Kidney epithelial cell (primary cell): ENCODE measurements around the gene FBLN5. TPM values are rescaled to one million over a fixed set of nuclear protein-coding genes. Genes with fewer than 3 reads are reported as not detected.

ENCODE experiments used
- DNase-seq: peaks from one replicate; pipeline ENCODE4 v3.0.0-alpha.2; 2010; ENCODE audit warnings: low read depth
- H3K27me3 ChIP-seq: 2 replicates; pipeline ENCODE4 v1.6.0; 2011; ENCODE audit warnings: low read length; ENCODE audit not compliant: control insufficient read depth, insufficient read depth
- H3K36me3 ChIP-seq: 2 replicates; pipeline ENCODE4 v1.5.1; 2011; ENCODE audit warnings: low read length; ENCODE audit not compliant: control insufficient read depth, insufficient read depth
- H3K4me3 ChIP-seq: 2 replicates; pipeline ENCODE4 v1.5.1; 2011; ENCODE audit warnings: low read depth, mild to moderate bottlenecking, control low read depth, low read length
- total RNA-seq: library from RNA; depleted of rRNA; stranded (reverse); fragments of >200 nt; gene quantifications from 2 replicates; pipeline ENCODE4 v1.2.3, GENCODE V29; 2015
- TF ChIP-seq, protein P1 (sequence below): IDR thresholded peaks from 2 replicates; pipeline ENCODE4 v1.5.1; 2011; ENCODE audit warnings: mild to moderate bottlenecking, moderate library complexity, low read length, control low read depth, inconsistent platforms; ENCODE audit not compliant: insufficient read depth, poor library complexity, severe bottlenecking

Gene FBLN5
- total RNA-seq, 1 donor from 2014 or later: 4.8 TPM

DNA sequence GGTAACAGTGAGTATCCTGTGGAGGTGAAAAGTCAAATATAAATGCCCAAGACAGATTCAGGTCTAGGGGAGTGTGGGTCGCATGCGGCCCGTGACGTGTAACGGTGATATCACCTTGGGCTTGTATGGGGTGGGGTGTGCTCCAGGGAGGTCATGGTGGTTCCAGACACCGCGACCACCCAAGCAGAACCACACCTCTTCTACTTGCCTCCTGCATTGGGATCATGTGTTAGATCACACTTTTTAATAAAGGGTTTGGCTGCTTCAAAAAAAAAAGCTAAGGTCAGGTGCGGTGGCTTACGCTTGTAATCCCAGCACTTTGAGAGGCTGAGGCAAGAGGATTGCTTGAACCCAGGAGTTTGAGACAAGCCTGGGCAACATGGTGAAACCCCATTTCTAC, 4.5 kb downstream of the FBLN5 start:
- Histone ChIP-seq H3K36me3 (no peaks in the 10 kb centered on the region), H3K4me3 (no peak overlapping the region), H3K27me3 (peaks cover 3% of the 10 kb centered on the region)
- no peak for DNase-seq
- TF ChIP-seq, protein P1, sequence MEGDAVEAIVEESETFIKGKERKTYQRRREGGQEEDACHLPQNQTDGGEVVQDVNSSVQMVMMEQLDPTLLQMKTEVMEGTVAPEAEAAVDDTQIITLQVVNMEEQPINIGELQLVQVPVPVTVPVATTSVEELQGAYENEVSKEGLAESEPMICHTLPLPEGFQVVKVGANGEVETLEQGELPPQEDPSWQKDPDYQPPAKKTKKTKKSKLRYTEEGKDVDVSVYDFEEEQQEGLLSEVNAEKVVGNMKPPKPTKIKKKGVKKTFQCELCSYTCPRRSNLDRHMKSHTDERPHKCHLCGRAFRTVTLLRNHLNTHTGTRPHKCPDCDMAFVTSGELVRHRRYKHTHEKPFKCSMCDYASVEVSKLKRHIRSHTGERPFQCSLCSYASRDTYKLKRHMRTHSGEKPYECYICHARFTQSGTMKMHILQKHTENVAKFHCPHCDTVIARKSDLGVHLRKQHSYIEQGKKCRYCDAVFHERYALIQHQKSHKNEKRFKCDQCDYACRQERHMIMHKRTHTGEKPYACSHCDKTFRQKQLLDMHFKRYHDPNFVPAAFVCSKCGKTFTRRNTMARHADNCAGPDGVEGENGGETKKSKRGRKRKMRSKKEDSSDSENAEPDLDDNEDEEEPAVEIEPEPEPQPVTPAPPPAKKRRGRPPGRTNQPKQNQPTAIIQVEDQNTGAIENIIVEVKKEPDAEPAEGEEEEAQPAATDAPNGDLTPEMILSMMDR: no peak

DNA sequence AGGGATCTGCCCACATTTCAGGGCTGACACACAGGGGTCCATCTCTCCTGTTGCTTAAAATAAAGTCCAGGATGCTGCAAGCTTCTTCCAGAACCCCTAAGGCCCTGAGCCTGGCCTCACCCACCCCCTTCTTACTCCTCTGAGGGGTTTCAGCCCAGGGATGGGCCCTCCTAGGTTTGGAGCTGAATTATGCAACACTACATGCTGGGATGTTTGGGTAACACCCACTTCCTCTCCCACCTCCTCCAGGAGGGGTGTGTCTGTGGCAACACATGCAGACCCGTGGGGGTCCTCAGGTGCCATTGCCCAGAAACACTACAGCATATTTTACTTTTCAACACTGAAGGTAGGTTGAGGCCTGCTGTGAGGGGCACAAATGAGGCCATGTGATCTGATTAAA, 5.4 kb downstream of the FBLN5 start:
- no peaks in the 10 kb centered on the region for H3K36me3 ChIP-seq
- TF ChIP-seq, protein P1: no peak
- H3K27me3 ChIP-seq: peaks cover 2% of the 10 kb centered on the region
- DNase-seq: no peak
- no peak overlapping the region for H3K4me3 ChIP-seq

DNA sequence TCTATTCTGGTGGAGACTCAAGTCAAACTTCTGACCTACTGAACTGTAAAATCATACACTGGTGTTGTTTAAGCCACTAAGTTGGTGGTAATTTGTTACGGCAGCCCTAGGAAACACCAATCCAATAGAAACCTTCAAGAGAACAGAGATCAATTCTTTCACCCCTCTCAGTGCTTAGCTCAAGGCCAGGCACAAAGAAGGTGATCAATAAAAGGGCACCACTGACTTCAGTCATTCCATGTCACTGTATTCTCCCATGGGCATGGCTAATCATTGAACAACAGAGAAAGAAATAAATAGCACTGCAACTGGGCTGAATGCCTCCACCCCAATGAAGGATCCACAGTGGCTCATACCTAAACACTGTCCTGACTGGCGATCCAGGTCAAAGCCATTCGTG, 7.3 kb downstream of the FBLN5 start:
- DNase-seq: no peak
- Histone ChIP-seq H3K4me3 (no peak overlapping the region), H3K36me3 (no peaks in the 10 kb centered on the region), H3K27me3 (no peaks in the 10 kb centered on the region)
- TF ChIP-seq, protein P1: no peak

DNA sequence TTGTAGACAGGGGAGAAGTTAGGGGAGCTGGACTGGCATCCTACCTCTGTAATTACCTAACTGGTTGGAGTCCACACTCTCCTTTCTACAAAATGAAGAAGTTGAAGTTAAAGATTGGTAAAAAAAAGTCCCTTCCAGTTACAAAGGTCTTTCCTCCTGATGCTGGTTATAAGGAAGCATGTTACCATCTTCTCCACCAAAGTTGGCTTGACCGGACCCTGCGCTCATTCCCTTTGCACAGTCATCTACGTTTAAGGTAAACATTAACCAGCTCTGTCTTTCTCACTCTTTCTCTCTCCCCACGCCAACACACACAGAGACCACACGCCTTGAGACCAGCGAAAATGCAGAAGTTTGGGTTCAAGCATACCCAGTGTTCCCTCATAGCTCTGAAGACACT, 11.9 kb downstream of the FBLN5 start:
- no peak for DNase-seq
- Histone ChIP-seq H3K4me3 (no peak overlapping the region), H3K36me3 (no peaks in the 10 kb centered on the region), H3K27me3 (no peaks in the 10 kb centered on the region)
- TF ChIP-seq, protein P1: no peak

DNA sequence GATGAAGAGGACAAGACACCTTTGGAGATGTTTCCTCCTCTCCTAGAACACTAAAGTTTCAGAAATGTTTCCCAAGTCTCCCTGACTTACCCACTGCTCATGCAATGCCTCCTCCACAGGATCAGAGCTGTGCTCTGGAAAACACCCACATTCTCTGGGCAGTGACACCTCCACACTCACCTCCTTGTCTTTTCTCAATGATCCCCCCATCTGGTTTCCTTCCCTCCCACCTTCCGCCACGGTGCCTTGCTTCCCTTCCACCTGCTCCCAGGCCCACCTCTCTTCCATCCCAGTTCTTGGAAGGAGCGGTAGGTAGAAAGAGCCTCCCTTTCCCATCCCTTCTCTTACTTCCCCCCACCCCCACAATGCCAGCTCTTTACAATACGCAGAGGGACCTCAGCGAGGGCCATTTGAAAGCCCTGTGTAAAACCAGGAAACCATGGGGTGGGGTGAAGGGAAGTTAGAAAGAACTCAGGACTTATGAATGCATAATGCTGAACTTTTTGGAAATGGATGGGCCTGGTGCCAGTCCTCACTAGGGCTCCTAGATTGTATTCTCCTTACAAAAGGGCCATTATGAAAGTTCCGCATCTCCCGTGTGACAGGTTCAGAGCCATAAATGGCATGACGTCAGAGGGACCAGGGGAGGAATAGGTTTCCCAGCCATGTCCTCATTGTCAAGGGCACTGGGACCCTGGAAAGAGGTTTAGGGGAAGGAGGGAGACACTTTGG, 12.8 kb downstream of the FBLN5 start:
- Histone ChIP-seq H3K27me3 (no peaks in the 10 kb centered on the region), H3K36me3 (no peaks in the 10 kb centered on the region), H3K4me3 (no peak overlapping the region)
- no peak for DNase-seq
- TF ChIP-seq, protein P1: no peak
